ENCODE data around the gene GPD2. TPM values are rescaled to one million over a fixed set of nuclear protein-coding genes. Genes with fewer than 3 reads are reported as not detected.

GPD2 gene
- total and polyA plus RNA-seq, 2 of the 4 experiments (the other 2 are of a cell fraction), result 20.4 to 100 TPM

GRCh38 chr2:156489195-156489594 lies 53.0 kb downstream of the GPD2 start:
- H2BK15ac ChIP-seq (ENCODE audit: low read depth, low read length), result no peak overlapping the region
- no peak overlapping the region for H4K5ac ChIP-seq (ENCODE audit: low read depth, low read length)
- ChIA-PET CTCF (no interaction called here), POLR2A (ENCODE audit: unreplicated experiment) (no interaction called here)
- H3K4me2 ChIP-seq (ENCODE audit: low read depth, low read length), result no peak overlapping the region
- no TSS peak for BruUV-seq (replicated peaks)
- H3K36me3 ChIP-seq (ENCODE audit: control insufficient read depth, insufficient read depth, low read length), result no peaks in the 10 kb centered on the region
- H2AFZ ChIP-seq (replicated peaks; ENCODE audit: low read length, poor library complexity), result no peak overlapping the region
- no peak for TF ChIP-seq RAD21 (IDR thresholded peaks at IDR 0.05; ENCODE audit: low read length)
- TF ChIP-seq NFE2L2 (IDR thresholded peaks at IDR 0.05; ENCODE audit: low read depth, low read length), result no peak
- no peak for TF ChIP-seq RCOR1 (IDR thresholded peaks at IDR 0.05; ENCODE audit: insufficient replicate concordance, low read length)
- no peak for TF ChIP-seq ELK1 (IDR thresholded peaks at IDR 0.05; ENCODE audit: borderline replicate concordance, low read depth, low read length)
- no peak for TF ChIP-seq USF2 (IDR thresholded peaks at IDR 0.05; ENCODE audit: low read depth, low read length)
- no peak for TF ChIP-seq CEBPB (IDR thresholded peaks at IDR 0.05; ENCODE audit: low read depth, low read length)
- TF ChIP-seq CHD1 (IDR thresholded peaks at IDR 0.05; ENCODE audit: low read depth, low read length), result no peak
- TF ChIP-seq RFX5 (IDR thresholded peaks at IDR 0.05; ENCODE audit: low read depth, low read length), result no peak
- no peak for TF ChIP-seq MXI1 (IDR thresholded peaks at IDR 0.05; ENCODE audit: borderline replicate concordance, low read depth, low read length)
- no peak for TF ChIP-seq POLR2A (IDR thresholded peaks at IDR 0.05; ENCODE audit: low read depth, low read length)
- TF ChIP-seq CTCF (conservative IDR thresholded peaks at IDR 0.05; ENCODE audit: low read depth, low read length), result no peak
- TF ChIP-seq MAFK (IDR thresholded peaks at IDR 0.05; ENCODE audit: low read depth, low read length), result no peak
- TF ChIP-seq BHLHE40 (IDR thresholded peaks at IDR 0.05; ENCODE audit: low read depth, low read length), result no peak
- no peak for TF ChIP-seq SMC3 (IDR thresholded peaks at IDR 0.05; ENCODE audit: low read depth, low read length)
- no peak for TF ChIP-seq MAZ (IDR thresholded peaks at IDR 0.05; ENCODE audit: borderline replicate concordance, low read depth, low read length)
- no peak for TF ChIP-seq FOS (IDR thresholded peaks at IDR 0.05; ENCODE audit: low read depth, low read length)
- no peak overlapping the region for H3K23ac ChIP-seq (ENCODE audit: low read depth, low read length)
- H4K20me1 ChIP-seq (ENCODE audit: insufficient read depth, low read length), result no peaks in the 10 kb centered on the region
- dilution Hi-C loops (cut with HindIII; ENCODE audit: low sequenced_read_pairs, unreplicated experiment), result no loop called here
- ATAC-seq (ENCODE audit: low read depth) (no peak), DNase-seq (no peak)
- in situ Hi-C loops (cut with MboI; ENCODE audit: low sequenced_read_pairs), result no loop called here
- no peak overlapping the region for H3K18ac ChIP-seq (ENCODE audit: low read depth, low read length)
- WGBS, 2 experiments (ENCODE audit: extremely low coverage in 2 of 2, insufficient read length in 1 of 2), result no CpG with 5 or more reads among the region's 1 CpG
- H2AK9ac ChIP-seq (replicated peaks; ENCODE audit: low read depth, low read length, poor library complexity), result no peak overlapping the region
- H2BK5ac ChIP-seq (ENCODE audit: low read depth, low read length, poor library complexity, severe bottlenecking), result no peak overlapping the region
- H3K9me1 ChIP-seq (ENCODE audit: insufficient read depth, low read length), result no peaks in the 10 kb centered on the region
- no peak overlapping the region for H4K8ac ChIP-seq (ENCODE audit: low read depth in 2 of 2, low read length in 2 of 2)
- H2BK20ac ChIP-seq (ENCODE audit: low read depth, low read length), result no peak overlapping the region
- intact Hi-C loops (cut with micrococcal nuclease), result no loop called here
- no peak overlapping the region for H3K4ac ChIP-seq (ENCODE audit: low read depth, low read length)
- no peak overlapping the region for H2AK5ac ChIP-seq (ENCODE audit: low read depth, low read length)
- no peak overlapping the region for H3K14ac ChIP-seq (replicated peaks; ENCODE audit: low read depth, low read length)
- H3K79me1 ChIP-seq (ENCODE audit: low read depth in 1 of 2, low read length in 2 of 2), result peaks cover 14 to 24% of the 10 kb centered on the region in 2 experiments
- H3K27me3 ChIP-seq (ENCODE audit: control insufficient read depth, insufficient read depth, low read length), result no peaks in the 10 kb centered on the region
- no peak overlapping the region for H3K27ac ChIP-seq (ENCODE audit: insufficient read depth, low read length)
- H3K9me3 ChIP-seq (ENCODE audit: control insufficient read depth, insufficient read depth, low read length), result no peaks in the 10 kb centered on the region
- peaks cover 4% of the 10 kb centered on the region; the same call in 1 of the 2 replicates for H3K4me1 ChIP-seq (ENCODE audit: control insufficient read depth, insufficient read depth, low read length)
- H3K4me3 ChIP-seq (ENCODE audit: insufficient read depth, low read depth, low read length), result no peak overlapping the region
- H4K91ac ChIP-seq (ENCODE audit: insufficient read depth, low read depth, low read length), result no peak overlapping the region
- no peak overlapping the region for H3K9ac ChIP-seq (ENCODE audit: low read depth, low read length)
- H2BK120ac ChIP-seq (ENCODE audit: low read depth, low read length), result no peak overlapping the region
- no peak overlapping the region for H3K56ac ChIP-seq (ENCODE audit: extremely low read depth, insufficient read depth, low read length)

Data from IMR-90 (cell line).